ENCODE measurements around the gene CPNE4.

The CPNE4 gene

GRCh38 chr3:132020058-132020457 is 14.8 kb downstream of the CPNE4 start:
- no peak for TF ChIP-seq CTCF (IDR thresholded peaks at IDR 0.05; ENCODE audit: low read depth, low read length, missing control alignments)
- no peak for DNase-seq (ENCODE audit: low read depth)
- no peak overlapping the region for H3K4me3 ChIP-seq (ENCODE audit: low read depth, low read length)

- H3K4me3 ChIP-seq (ENCODE audit: low read depth, low read length) = no peak overlapping the region
- TF ChIP-seq CTCF (IDR thresholded peaks at IDR 0.05; ENCODE audit: low read depth, low read length, missing control alignments) = no peak
- no peak for DNase-seq (ENCODE audit: low read depth)
Measured at GRCh38 chr3:132017137-132017536, 17.7 kb downstream of the CPNE4 start.

GRCh38 chr3:132016061-132017041 is 18.5 kb downstream of the CPNE4 start:
- DNase-seq (ENCODE audit: low read depth) = no peak
- no peak for TF ChIP-seq CTCF (IDR thresholded peaks at IDR 0.05; ENCODE audit: low read depth, low read length, missing control alignments)
- H3K4me3 ChIP-seq (ENCODE audit: low read depth, low read length) = no peak overlapping the region

GRCh38 chr3:132014105-132014504 is 20.7 kb downstream of the CPNE4 start:
- no peak for TF ChIP-seq CTCF (IDR thresholded peaks at IDR 0.05; ENCODE audit: low read depth, low read length, missing control alignments)
- no peak overlapping the region for H3K4me3 ChIP-seq (ENCODE audit: low read depth, low read length)
- no peak for DNase-seq (ENCODE audit: low read depth)

- TF ChIP-seq CTCF (IDR thresholded peaks at IDR 0.05; ENCODE audit: low read depth, low read length, missing control alignments) = no peak
- H3K4me3 ChIP-seq (ENCODE audit: low read depth, low read length) = no peak overlapping the region
- DNase-seq (ENCODE audit: low read depth) = no peak
Measured at GRCh38 chr3:132009241-132009640, 25.6 kb downstream of the CPNE4 start.

- no peak overlapping the region for H3K4me3 ChIP-seq (ENCODE audit: low read depth, low read length)
- DNase-seq (ENCODE audit: low read depth) = no peak
- TF ChIP-seq CTCF (IDR thresholded peaks at IDR 0.05; ENCODE audit: low read depth, low read length, missing control alignments) = no peak
Measured at GRCh38 chr3:132008837-132009236, 26.0 kb downstream of the CPNE4 start.

GRCh38 chr3:132007617-132008016 is 27.2 kb downstream of the CPNE4 start:
- TF ChIP-seq CTCF (IDR thresholded peaks at IDR 0.05; ENCODE audit: low read depth, low read length, missing control alignments) = no peak
- H3K4me3 ChIP-seq (ENCODE audit: low read depth, low read length) = no peak overlapping the region
- DNase-seq (ENCODE audit: low read depth) = no peak
